NOMO-1 treated with DMSO at 0.1 percent for 48 hours (cell line): ENCODE data around the gene STXBP1.

Experiments
- DNase-seq: peaks from one replicate; lab custom pipeline; 2025; ENCODE audit not compliant: unreplicated experiment; lab: John Stamatoyannopoulos, UW

Gene STXBP1

GRCh38 chr9:127731938-127732337 lies 119.9 kb downstream of the STXBP1 start:
- DNase-seq: no peak

GRCh38 chr9:127732444-127732843 lies 120.4 kb downstream of the STXBP1 start:
- DNase-seq: no peak

- peak; percentile 39 for DNase-seq
These were observed 121.5 kb downstream of the STXBP1 start for GRCh38 chr9:127733614-127734013.

- DNase-seq: no peak
These were observed 122.2 kb downstream of the STXBP1 start for GRCh38 chr9:127734247-127734746.

GRCh38 chr9:127734747-127735529 lies 122.9 kb downstream of the STXBP1 start, which contains the start of gene TOR2A:
TOR2A (minus strand) TSS chr9:127735294; CDS start chr9:127735270, 24 bp downstream.
- DNase-seq: peak; percentile 98

GRCh38 chr9:127735530-127736185 lies 123.6 kb downstream of the STXBP1 start:
- no peak for DNase-seq

GRCh38 chr9:127738666-127739065 lies 126.6 kb downstream of the STXBP1 start:
- DNase-seq: no peak

GRCh38 chr9:127739614-127740330 lies 127.7 kb downstream of the STXBP1 start:
- no peak for DNase-seq

- DNase-seq: no peak
These were observed 129.9 kb downstream of the STXBP1 start for GRCh38 chr9:127741831-127742434.
